MM.1S (cell line): Measurements from ENCODE around the gene FCGBP.
"Not testable (repeated sequence)": the region's sequence is repeated elsewhere in the genome, so short reads cannot be mapped to it uniquely, and the experiment has no call there.

Experiments used
- CTCF ChIP-seq: fragments of 300-600 bp; sonication (generic); IDR thresholded peaks from 2 replicates; pipeline ENCODE4 v1.5.1; 2016; ENCODE audit warnings: antibody characterized with exemption, low read length, mixed read lengths
- EZH2 ChIP-seq: fragments of 300-600 bp; sonication (generic); optimal IDR thresholded peaks from 2 replicates; pipeline ENCODE3; 2017; ENCODE audit warnings: low read depth, mild to moderate bottlenecking, antibody characterized with exemption, low read length, mixed read lengths
- EZH2phosphoT487 ChIP-seq: fragments of 300-600 bp; sonication (generic); IDR thresholded peaks from 2 replicates; pipeline ENCODE4 v1.6.1; 2018; ENCODE audit warnings: antibody characterized with exemption, low read length

- not testable (repeated sequence) for TF ChIP-seq EZH2phosphoT487, CTCF, EZH2
Measured at GRCh38 chr19:39887456-39887951, 46.9 kb downstream of the FCGBP start.
